Measurements from ENCODE around the gene CDK12. TPM values are rescaled to one million over a fixed set of nuclear protein-coding genes. Genes with fewer than 3 reads are reported as not detected.
A peak's percentile ranks its signal among the peaks of the same experiment; 100 is the strongest.

CDK12 gene
- total RNA-seq, 2 donors from 2014 or later: 40.1 to 55.3 TPM

DNA sequence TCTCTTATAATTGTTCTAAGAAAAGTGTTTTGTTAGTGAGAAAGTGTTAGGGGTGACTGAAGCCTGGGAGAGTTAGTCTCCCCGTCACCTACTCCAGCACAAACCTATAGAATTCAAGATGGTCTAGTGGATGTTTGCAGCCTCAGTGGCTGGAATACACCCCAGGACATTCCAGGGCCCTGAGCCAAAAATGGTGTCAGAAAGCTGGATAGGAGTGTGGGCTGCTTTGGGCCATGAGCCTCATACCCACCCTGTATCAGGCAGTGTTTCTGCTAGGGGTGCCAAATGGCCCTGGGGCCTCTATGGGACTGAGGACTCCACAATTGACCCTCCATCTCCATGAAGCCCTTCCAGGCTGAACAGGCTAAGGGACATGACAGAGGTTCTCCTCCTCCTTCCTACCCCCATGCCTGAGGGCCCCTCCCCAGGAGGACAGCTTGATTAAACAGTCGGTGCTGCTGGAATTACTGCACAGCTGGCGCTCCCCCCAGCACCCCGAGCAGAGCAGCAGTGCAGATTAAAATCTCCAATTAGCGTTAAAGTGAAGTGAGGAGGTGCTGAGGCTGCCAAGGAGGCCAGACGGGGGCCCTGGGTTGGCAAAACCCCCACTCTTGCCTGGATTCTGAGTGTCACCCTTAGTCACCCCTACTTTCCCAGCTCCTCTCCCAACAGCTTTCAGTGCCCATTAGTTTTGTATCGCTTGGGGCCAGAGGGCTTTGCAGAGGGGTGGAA is 87.4 kb downstream of the CDK12 start:
- no peak overlapping the region for H3K9ac ChIP-seq (ENCODE audit: low read depth in 2 of 2, low read length in 2 of 2)
- H3K4me1 ChIP-seq: no peaks in the 10 kb centered on the region
- no peaks in the 10 kb centered on the region for H3K27me3 ChIP-seq
- DNase-seq: no peak
- TF ChIP-seq, protein P1, sequence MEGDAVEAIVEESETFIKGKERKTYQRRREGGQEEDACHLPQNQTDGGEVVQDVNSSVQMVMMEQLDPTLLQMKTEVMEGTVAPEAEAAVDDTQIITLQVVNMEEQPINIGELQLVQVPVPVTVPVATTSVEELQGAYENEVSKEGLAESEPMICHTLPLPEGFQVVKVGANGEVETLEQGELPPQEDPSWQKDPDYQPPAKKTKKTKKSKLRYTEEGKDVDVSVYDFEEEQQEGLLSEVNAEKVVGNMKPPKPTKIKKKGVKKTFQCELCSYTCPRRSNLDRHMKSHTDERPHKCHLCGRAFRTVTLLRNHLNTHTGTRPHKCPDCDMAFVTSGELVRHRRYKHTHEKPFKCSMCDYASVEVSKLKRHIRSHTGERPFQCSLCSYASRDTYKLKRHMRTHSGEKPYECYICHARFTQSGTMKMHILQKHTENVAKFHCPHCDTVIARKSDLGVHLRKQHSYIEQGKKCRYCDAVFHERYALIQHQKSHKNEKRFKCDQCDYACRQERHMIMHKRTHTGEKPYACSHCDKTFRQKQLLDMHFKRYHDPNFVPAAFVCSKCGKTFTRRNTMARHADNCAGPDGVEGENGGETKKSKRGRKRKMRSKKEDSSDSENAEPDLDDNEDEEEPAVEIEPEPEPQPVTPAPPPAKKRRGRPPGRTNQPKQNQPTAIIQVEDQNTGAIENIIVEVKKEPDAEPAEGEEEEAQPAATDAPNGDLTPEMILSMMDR (IDR thresholded peaks at IDR 0.05): no peak
- no peak overlapping the region for H3K27ac ChIP-seq
- intact Hi-C loops (cut with DNase I): loop anchor here (5.0 kb wide), 2 partner anchors 74 to 119 kb away; partner anchors contain the start of genes PNMT and TCAP
- no peaks in the 10 kb centered on the region for H3K9me3 ChIP-seq
- no peak overlapping the region for H3K4me3 ChIP-seq
- H3K36me3 ChIP-seq: no peaks in the 10 kb centered on the region

DNA sequence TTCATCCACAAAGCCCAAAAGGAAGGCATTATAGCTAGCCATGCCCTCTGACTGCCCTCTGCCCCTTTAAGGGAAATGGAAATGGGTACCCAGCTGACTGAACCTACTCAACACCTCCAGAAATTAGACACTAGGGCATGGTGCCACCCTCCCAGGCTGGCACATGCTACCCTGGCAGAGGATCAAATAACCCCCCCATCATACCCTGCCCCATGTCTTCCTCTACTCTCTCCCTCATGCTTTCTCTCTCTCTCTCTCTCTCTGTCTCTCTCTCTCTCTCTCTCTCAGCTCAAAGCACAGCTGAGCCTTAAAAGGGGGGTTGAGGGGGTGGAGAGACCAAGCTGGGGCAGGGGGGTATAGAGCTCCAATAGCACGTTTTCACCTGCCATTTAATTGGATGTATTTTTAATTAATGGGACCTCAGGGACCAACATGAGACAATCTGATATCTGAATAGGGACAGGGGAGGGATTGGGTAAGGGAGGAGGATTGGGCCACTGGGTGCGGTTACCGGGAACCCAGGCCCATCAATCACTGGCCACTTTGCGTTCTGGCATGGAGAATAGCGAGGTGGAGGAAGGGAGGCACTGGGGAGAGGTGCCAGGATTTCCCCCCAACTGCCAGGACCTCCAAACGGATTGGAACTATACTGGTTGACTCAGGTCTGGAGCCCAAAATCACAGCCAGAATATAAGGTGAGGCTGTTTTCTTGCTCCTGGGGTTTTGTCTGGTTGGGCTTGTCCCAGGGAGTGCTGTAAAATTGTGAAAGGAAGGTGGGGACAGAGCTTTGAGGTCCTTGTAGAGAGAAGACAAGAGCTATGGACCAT is 88.7 kb downstream of the CDK12 start:
- H3K36me3 ChIP-seq: no peaks in the 10 kb centered on the region
- no peaks in the 10 kb centered on the region for H3K4me1 ChIP-seq
- TF ChIP-seq, protein P1 (IDR thresholded peaks at IDR 0.05): no peak
- no peak overlapping the region for H3K27ac ChIP-seq
- H3K27me3 ChIP-seq: no peaks in the 10 kb centered on the region
- intact Hi-C loops (cut with DNase I): loop anchor here (5.0 kb wide), 3 partner anchors 72 to 202 kb away; partner anchors contain the start of genes PNMT and TCAP
- no peaks in the 10 kb centered on the region for H3K9me3 ChIP-seq
- H3K4me3 ChIP-seq: no peak overlapping the region
- no peak for DNase-seq
- H3K9ac ChIP-seq (ENCODE audit: low read depth in 2 of 2, low read length in 2 of 2): peak overlapping the region in 1 of 2 donors; percentile 23

DNA sequence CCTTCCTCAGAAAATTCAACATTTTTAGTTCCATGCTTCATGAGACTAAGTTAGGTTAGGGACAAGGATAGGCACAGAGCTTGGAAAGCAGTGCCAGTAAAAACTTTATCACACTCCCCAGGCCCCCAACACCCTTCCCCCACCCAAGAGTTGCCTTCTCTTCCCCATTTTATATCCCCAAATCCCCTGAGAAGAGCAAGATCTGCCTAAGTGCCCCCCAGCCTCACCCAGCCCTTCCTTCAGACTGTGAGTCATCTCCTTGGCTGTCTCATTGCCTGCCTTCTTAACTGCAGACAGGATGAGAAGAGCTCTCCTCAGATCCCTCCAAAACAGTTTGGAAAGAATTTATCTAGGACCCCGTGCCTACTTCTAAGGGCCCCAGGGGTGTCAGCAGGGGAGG is 90.6 kb downstream of the CDK12 start:
- no peaks in the 10 kb centered on the region for H3K4me1 ChIP-seq
- H3K27me3 ChIP-seq: no peaks in the 10 kb centered on the region
- H3K9ac ChIP-seq (ENCODE audit: low read depth in 2 of 2, low read length in 2 of 2): no peak overlapping the region
- no peaks in the 10 kb centered on the region for H3K36me3 ChIP-seq
- no peaks in the 10 kb centered on the region for H3K9me3 ChIP-seq
- no peak overlapping the region for H3K4me3 ChIP-seq
- H3K27ac ChIP-seq: no peak overlapping the region
- intact Hi-C loops (cut with DNase I): loop anchor here (5.0 kb wide), 1 partner anchor 200 kb away; no protein-coding TSS in a partner anchor
- no peak for DNase-seq
- TF ChIP-seq, protein P1 (IDR thresholded peaks at IDR 0.05): no peak

DNA sequence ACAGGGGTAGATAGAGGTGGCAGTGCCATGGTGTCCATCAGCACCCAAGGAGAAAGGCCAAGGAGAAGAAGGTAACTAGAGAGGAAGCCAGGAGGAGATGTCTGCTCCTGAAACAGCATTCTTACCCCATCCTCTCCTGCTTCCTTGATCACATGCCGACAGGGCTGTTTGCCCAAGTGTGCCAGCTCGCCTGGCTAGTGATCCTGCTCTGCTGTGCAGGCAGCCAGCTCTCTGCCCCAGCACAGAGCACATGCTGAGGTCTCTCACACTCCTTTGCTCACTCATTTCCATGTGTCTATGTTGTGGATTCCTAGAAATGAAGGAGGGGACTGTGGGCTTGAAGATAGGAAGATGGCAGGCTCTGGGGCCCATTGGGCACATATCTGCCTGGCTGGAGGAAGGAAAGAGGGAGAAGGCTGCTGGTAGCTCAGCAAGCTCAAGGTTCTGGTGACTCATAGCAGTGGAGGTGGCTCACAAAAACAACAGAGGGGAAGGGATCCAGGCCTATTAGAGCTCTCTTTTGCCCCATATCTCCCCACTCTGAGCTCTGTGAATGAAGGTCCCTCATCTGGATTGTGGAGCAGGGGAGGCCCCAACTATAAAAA is 92.2 kb downstream of the CDK12 start:
- no peak overlapping the region for H3K9ac ChIP-seq (ENCODE audit: low read depth in 2 of 2, low read length in 2 of 2)
- no peaks in the 10 kb centered on the region for H3K36me3 ChIP-seq
- no peak overlapping the region for H3K4me3 ChIP-seq
- H3K4me1 ChIP-seq: no peaks in the 10 kb centered on the region
- DNase-seq: no peak
- H3K9me3 ChIP-seq: no peaks in the 10 kb centered on the region
- TF ChIP-seq, protein P1 (IDR thresholded peaks at IDR 0.05): no peak
- intact Hi-C loops (cut with DNase I): loop anchor here (5.0 kb wide), 1 partner anchor 199 kb away; no protein-coding TSS in a partner anchor
- no peaks in the 10 kb centered on the region for H3K27me3 ChIP-seq
- H3K27ac ChIP-seq: no peak overlapping the region

DNA sequence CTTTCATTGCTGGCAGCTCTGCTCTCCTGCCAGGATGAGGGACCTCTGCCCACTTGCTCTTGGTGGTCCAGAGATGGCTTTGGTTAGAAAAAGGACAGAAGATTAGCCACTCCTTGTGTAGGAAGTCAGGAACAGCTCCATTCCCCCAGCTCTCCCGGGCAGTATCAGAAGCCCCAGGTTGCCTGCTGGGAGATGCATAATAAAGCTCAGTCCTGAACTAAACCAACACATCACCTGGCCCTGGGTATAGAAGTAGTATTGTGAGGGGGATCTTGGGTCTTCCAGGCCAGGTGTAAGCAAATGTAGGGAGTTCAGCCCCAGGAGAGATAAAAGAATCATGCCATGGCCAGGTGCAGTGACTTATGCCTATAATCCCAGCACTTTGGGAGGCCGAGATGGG is 94.1 kb downstream of the CDK12 start:
- Histone ChIP-seq H3K4me1 (no peaks in the 10 kb centered on the region), H3K27ac (no peak overlapping the region), H3K36me3 (no peaks in the 10 kb centered on the region), H3K9ac (ENCODE audit: low read depth in 2 of 2, low read length in 2 of 2) (no peak overlapping the region), H3K9me3 (no peaks in the 10 kb centered on the region), H3K4me3 (no peak overlapping the region), H3K27me3 (no peaks in the 10 kb centered on the region)
- TF ChIP-seq, protein P1 (IDR thresholded peaks at IDR 0.05): no peak
- DNase-seq: no peak
- intact Hi-C loops (cut with DNase I): no loop called here
